HepG2 (cell line): ENCODE data around the gene NPDC1. TPM values are rescaled to one million over a fixed set of nuclear protein-coding genes. Genes with fewer than 3 reads are reported as not detected.

ENCODE experiments used
- CREB3 ChIP-seq: sonication (generic); formaldehyde crosslinking; IDR thresholded peaks from 2 replicates; pipeline ENCODE4 v1.5.0; 2020; ENCODE audit warnings: missing genetic modification reagents
- CREBL2 ChIP-seq: sonication (generic); formaldehyde crosslinking; IDR thresholded peaks from 2 replicates; pipeline ENCODE4 v1.8.1; 2023; ENCODE audit warnings: missing genetic modification reagents, mild to moderate bottlenecking, borderline replicate concordance
- DDIT3 ChIP-seq: sonication (generic); formaldehyde crosslinking; IDR thresholded peaks from 2 replicates; pipeline ENCODE4 v1.4.0; 2020; ENCODE audit warnings: mild to moderate bottlenecking, missing genetic modification reagents
- EEA1 ChIP-seq: sonication (generic); formaldehyde crosslinking; IDR thresholded peaks from 2 replicates; pipeline ENCODE4 v1.5.1; 2020; ENCODE audit warnings: mild to moderate bottlenecking, missing genetic modification reagents, borderline replicate concordance
- IRF9 ChIP-seq: sonication (generic); formaldehyde crosslinking; IDR thresholded peaks from 2 replicates; pipeline ENCODE4 v1.8.0; 2022; ENCODE audit warnings: missing genetic modification reagents, mild to moderate bottlenecking, borderline replicate concordance
- NCOA1 ChIP-seq: sonication (generic); formaldehyde crosslinking; IDR thresholded peaks from 2 replicates; pipeline ENCODE4 v1.9.0; 2021; ENCODE audit warnings: missing genetic modification reagents
- NFAT5 ChIP-seq: sonication (generic); formaldehyde crosslinking; IDR thresholded peaks from 2 replicates; pipeline ENCODE4 v1.4.0; 2020; ENCODE audit warnings: missing genetic modification reagents
- NR2F6 ChIP-seq, 2 experiments: IDR thresholded peaks; 2 replicates each; pipeline ENCODE4 v1.6.1; 2016; ENCODE audit warnings: antibody characterized with exemption in 1 of 2, mild to moderate bottlenecking in 1 of 2
- NRL ChIP-seq: sonication (generic); formaldehyde crosslinking; IDR thresholded peaks from 2 replicates; pipeline ENCODE4 v1.5.0; 2020; ENCODE audit warnings: missing genetic modification reagents, mild to moderate bottlenecking, moderate library complexity, borderline replicate concordance
- PATZ1 ChIP-seq: sonication (generic); formaldehyde crosslinking; IDR thresholded peaks from 2 replicates; pipeline ENCODE4 v1.4.0; 2020; ENCODE audit warnings: missing genetic modification reagents
- REPIN1 ChIP-seq: sonication (generic); formaldehyde crosslinking; IDR thresholded peaks from 2 replicates; pipeline ENCODE4 v1.8.0; 2022; ENCODE audit warnings: missing genetic modification reagents, low read depth, mild to moderate bottlenecking, borderline replicate concordance
- SCMH1 ChIP-seq: sonication (generic); formaldehyde crosslinking; IDR thresholded peaks from 2 replicates; pipeline ENCODE4 v1.9.0; 2021; ENCODE audit warnings: missing genetic modification reagents, mild to moderate bottlenecking, borderline replicate concordance
- SPEN ChIP-seq: sonication (generic); formaldehyde crosslinking; IDR thresholded peaks from 2 replicates; pipeline ENCODE4 v1.5.1; 2020; ENCODE audit warnings: low read depth, mild to moderate bottlenecking, missing genetic modification reagents
- ZFP36L2 ChIP-seq: sonication (generic); formaldehyde crosslinking; IDR thresholded peaks from 2 replicates; pipeline ENCODE4 v1.4.0; 2020; ENCODE audit warnings: missing genetic modification reagents
- ZNF207 ChIP-seq: fragments of 450-650 bp; IDR thresholded peaks from 2 replicates; pipeline ENCODE4 v1.6.1; 2016; ENCODE audit warnings: antibody characterized with exemption, borderline replicate concordance
- ZSCAN12 ChIP-seq: sonication (generic); formaldehyde crosslinking; IDR thresholded peaks from 2 replicates; pipeline ENCODE4 v1.9.0; 2021; ENCODE audit warnings: mild to moderate bottlenecking, missing genetic modification reagents
- ZSCAN20 ChIP-seq: sonication (generic); formaldehyde crosslinking; IDR thresholded peaks from 2 replicates; pipeline ENCODE4 v1.4.0; 2020; ENCODE audit warnings: missing genetic modification reagents, mild to moderate bottlenecking, borderline replicate concordance
- ZSCAN21 ChIP-seq: sonication (generic); formaldehyde crosslinking; IDR thresholded peaks from 2 replicates; pipeline ENCODE4 v1.8.0; 2022; ENCODE audit warnings: mild to moderate bottlenecking, missing genetic modification reagents, moderate library complexity, borderline replicate concordance
- polyA plus RNA-seq, 8 experiments: library from polyadenylated mRNA; depleted of rRNA in 3 of 8; stranded (reverse) in 7 of 8; unstranded in 1 of 8; fragments of >200 nt; fragmentation: Illumina TruSeq in 4 of 8; extraction: Trizol in 4 of 8; gene quantifications; 2 replicates each; pipeline versions ENCODE4 v1.2.1 to v1.2.3, GENCODE V29; 2011 to 2016; ENCODE audit warnings: low read depth in 4 of 8, missing spikeins in 1 of 8, mixed read lengths in 1 of 8; ENCODE audit not compliant: insufficient read depth in 1 of 8
- total RNA-seq, 5 experiments: library from RNA; depleted of rRNA; stranded (reverse); fragments of >200 nt; fragmentation: Illumina TruSeq; extraction: Trizol; gene quantifications; 2 replicates each; pipeline ENCODE4 v1.2.3, GENCODE V29; 2016; ENCODE audit warnings: low read depth in 1 of 5

NPDC1 gene
- total and polyA plus RNA-seq, 2 of the 13 experiments (the other 11 are each of a cell fraction or from before 2014, with no cell fraction given) = 0.84 to 5.4 TPM

GRCh38 chr9:137046088-137046787 is at the start of gene NPDC1 (continued):
- TF ChIP-seq PATZ1 (peak; percentile 54), EEA1 (CRISPR knock-in tag) (peak; percentile 60; the same call in 1 of the 2 replicates), ZNF207 (no peak), CREB3 (CRISPR knock-in tag) (0 out of 2 replicates have a peak, but pooled peaks have one; percentile 67), NR2F6 (IDR thresholded peaks at IDR 0.05) (no peak), NR2F6 (CRISPR knock-in tag; IDR thresholded peaks at IDR 0.05) (0 out of 2 replicates have a peak, but pooled peaks have one; percentile 38), CREBL2 (CRISPR knock-in tag) (0 out of 2 replicates have a peak, but pooled peaks have one; percentile 25), NCOA1 (CRISPR knock-in tag) (peak; percentile 85; the same call in 1 of the 2 replicates), DDIT3 (no peak), REPIN1 (peak; percentile 56; the same call in 1 of the 2 replicates), NRL (CRISPR knock-in tag) (no peak; the same call in 1 of the 2 replicates), SCMH1 (CRISPR knock-in tag) (no peak), ZSCAN20 (CRISPR knock-in tag) (no peak), NFAT5 (CRISPR knock-in tag) (0 out of 2 replicates have a peak, but pooled peaks have one; percentile 60), ZFP36L2 (CRISPR knock-in tag) (no peak), SPEN (peak; percentile 46), IRF9 (peak; percentile 53; the same call in 1 of the 2 replicates), ZSCAN12 (CRISPR knock-in tag) (peak; percentile 78; the same call in 1 of the 2 replicates), ZSCAN21 (no peak; the same call in 1 of the 2 replicates)
